Lung microvascular endothelial cell (primary cell): Measurements from ENCODE around the gene BIN1. TPM values are rescaled to one million over a fixed set of nuclear protein-coding genes. Genes with fewer than 3 reads are reported as not detected.
A peak's percentile ranks its signal among the peaks of the same experiment; 100 is the strongest.

Experiments used
- DNase-seq, 2 donors: peaks; one replicate each; pipeline versions ENCODE4 v3.0.0 to v3.0.0-alpha.2; 2010; ENCODE audit warnings: low read depth in 2 of 2
- total RNA-seq: library from RNA; depleted of rRNA; stranded (reverse); fragments of >200 nt; gene quantifications from 2 replicates; pipeline ENCODE4 v1.2.1, GENCODE V29; 2014

BIN1 gene
- total RNA-seq, 1 donor from 2014 or later, result 30.0 TPM

DNA sequence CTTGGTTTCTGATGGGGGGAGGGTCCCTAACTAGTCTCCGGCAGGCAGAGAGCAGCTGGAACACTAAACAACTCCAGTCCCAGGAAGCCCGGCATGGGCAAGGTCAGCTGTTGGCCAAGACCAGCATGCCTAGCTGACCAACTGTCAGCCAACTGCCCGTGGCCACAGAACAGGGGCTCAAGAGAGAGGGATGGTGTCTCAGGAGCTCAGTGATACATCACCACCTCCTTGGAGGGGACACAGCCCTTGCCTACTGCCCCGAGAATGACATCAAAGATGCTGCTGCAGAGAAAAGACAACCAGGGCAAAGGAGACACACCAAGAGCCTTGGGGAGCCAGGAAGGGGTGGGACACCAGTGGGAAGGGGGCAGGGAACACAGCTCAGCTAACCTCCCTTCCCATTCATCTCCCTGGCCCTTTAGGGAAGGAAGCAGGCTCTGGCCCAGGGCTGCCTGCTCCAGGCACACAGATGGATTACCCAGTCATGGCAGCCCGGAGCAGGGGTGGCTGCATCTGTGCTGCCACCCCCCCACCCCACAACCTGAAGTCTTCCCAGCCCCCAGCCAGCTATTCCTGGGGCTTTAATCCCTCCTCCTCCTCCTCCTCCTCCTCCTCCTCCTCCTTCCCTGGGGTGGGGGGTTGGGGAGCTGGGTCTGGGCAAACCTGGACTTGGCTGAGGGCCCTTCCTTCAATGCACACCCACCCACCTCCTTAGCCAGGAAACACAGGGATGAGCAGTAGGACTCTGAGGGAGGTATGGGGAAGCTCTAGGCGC lies 1.9 kb downstream of the BIN1 start:
- DNase-seq, result peak in 1 of 2 donors; percentile 20

- no peak for DNase-seq
Observed at GRCh38 chr2:127104166-127104660, 2.7 kb downstream of the BIN1 start.

DNA sequence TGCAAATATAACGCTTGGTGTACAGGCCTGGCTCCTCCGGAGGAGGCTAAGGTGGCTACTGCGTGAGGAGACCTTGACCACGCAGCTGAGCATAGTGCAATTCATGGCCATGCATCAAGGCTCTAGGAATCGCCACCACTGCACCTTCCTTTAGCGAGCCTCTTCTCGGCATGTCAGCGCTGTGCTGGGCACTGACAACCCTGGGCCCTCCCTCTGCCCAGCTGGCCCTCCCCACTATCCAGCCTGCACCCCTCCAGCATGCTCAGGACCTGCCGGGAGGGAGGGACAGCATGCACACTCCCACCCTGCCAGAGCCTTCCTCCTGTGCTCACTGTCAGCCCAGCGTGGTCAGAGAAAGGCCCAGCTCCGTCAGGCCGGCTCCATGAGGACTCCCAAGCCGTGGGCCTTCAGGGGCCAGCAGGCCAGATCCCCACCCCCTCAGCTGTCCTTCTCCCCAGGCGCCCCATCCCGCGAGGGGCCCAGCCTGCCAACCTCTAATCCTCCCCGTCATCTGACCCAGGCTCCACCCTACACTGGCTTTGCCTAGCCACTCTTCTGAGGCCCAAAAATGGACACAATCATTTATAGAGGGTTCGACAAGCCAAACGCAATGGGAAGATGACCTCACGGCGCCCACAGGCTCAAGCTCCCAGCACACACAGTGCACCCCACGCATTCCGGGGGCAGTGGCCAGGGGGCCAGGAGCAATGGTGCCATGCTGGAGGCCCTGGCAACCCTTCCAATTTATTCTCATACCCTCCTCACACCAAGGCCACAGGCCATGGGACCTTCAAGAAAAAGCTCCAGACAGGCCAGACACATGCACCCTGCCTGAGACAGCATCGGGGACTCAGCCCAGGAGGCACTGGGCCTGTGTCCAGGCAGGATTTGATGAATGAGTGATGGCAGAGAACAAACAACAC lies 3.5 kb downstream of the BIN1 start:
- no peak for DNase-seq

DNA sequence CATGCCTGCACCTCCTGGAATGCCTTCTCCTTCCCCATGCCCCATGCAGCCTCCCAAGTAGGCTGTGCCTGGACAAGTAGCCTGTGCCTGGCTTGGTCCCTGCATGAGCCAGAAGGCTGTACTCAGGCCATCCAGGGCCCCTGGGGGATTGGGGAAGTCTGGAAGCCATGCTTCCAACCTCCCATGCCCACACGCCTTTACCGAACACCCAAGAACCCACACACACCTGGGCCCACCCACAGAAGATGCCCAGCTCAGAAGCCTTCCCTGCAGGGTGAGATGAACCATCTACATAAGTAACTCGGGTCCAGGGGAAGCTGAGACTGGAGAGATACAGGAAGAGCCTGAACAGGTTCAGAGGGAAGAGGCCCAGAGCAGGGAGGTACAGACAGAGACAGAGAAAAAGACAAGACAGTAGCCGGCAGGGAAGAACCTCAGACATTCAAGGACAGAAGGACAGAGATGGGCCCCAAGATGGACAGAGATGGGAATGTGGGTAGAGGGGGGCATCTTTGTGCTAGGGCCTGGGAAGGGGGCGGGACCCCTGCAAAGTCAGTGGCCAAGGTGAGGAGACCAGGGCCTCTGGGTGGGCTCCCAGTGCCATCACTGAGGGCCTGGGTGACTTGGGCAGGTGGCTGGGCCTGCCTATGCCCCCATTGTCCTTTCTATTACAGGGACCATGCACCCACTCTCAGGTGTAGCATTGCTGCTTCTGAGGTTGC lies 4.3 kb downstream of the BIN1 start:
- DNase-seq, result no peak

DNA sequence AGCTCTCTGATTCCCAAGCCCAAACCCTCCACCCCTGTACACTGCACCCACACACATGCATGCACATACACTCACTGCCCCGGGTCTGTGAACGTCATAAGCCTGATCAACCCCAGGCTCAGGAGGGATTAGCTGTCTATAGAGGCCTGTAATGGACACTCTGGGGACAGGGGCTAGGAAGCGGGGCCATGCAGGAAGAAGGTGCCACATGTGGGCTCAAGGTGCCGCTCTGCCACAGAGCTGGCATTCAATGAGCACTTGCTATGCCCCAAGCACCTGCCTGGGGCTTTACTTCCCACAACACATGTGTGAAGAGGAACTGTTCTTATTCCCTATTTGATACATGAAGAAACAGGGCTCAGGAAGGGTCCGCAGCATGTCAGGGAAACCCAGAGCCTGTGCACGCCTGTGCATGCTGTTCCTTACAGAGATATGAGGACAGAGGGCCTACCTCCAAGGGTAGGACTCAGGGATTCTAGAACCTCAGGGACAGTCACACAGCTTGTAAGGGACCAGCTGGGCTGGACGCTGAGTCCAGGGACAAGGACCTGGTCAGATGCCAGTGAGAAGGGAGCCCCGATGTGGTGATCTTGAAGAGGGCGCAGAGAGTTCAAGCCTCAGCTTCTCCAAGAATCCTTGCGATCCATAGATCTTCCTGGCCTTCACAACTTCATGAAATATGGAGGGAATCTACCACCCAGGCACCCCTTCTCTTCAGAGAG lies 5.0 kb downstream of the BIN1 start:
- no peak for DNase-seq

- DNase-seq, result no peak
Observed at GRCh38 chr2:127101048-127101611, 5.8 kb downstream of the BIN1 start.

DNA sequence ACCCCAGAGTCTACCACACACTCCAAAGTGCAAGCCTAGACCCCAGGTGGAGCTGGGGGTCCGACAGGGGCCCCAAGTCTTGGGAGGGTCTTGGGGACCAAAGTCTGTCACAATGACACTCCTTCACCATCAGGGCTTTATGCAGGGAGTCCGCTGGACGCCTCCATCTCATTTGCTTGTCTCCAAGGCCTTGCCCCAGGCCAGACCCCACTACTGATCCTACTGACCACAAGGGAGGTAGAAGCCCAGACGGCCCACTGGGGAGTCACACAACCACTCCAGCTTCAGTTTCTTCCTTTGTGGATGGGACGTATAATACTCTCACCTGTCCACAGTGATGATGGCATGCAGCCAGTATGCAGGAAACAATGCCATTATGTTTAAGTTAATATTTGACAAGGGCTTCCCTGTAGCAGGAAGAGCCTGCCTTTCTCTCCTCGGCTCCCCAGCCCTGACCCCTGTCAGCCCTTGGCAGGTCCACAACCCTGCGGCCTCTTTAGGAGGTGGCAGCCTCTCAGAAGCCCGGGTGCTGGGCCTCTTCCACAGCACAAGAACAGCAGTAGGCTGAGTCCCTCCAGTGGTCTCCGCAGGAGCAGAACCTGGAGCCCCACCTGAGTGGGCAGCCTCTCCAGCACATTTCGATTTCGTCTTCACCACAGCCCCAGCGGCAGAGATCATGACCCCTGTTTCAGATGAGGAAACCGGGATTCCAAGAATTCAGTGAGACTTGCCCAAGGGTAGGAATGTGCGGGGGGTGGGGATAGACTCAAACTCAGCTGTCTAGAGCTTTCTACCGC lies 6.5 kb downstream of the BIN1 start:
- DNase-seq, result no peak

GRCh38 chr2:127098711-127099110 lies 8.2 kb downstream of the BIN1 start:
- no peak for DNase-seq

GRCh38 chr2:127097841-127098651 lies 8.9 kb downstream of the BIN1 start:
- no peak for DNase-seq

- no peak for DNase-seq
Observed at GRCh38 chr2:127097471-127097765, 9.5 kb downstream of the BIN1 start.

GRCh38 chr2:127096718-127097470 lies 10.1 kb downstream of the BIN1 start:
- no peak for DNase-seq

DNA sequence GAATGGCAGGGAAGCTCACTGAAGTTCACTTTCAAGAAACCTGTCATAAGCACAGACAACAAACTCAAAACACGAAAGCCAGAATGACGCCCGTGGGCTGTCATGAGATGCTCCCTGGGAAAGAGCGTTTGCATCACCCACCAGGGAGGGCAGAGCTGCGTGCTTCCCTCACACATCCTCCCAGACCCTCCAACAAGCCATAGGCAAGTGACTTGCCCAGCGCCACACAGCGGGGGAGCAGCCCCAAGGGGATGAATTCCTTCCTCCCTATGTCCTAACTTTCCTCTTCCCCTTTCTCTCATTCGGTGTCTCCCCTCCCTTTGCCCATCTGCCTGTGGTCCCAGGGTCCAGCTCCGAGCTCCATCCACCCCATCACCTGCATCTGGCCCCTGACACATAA lies 10.7 kb downstream of the BIN1 start:
- no peak for DNase-seq

DNA sequence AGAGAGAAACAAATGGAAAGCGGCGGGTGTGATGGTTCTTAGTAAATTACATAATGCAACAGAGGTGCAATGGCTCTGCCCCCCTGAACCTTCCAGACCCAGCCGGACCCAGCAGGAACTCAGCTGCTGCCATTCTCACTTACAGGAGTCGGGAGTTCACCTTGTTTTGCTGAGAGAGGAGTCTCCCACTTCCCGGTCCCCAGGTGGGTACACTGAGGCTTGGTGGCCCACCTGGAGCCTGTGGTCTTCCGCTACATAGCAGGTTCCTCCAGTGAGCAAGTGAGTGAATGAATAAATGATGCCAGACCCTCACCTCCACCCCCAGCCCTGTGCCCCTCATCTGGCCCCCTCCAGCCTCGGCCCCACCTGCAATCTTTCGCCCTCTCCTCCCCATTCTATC lies 11.2 kb downstream of the BIN1 start:
- no peak for DNase-seq

DNA sequence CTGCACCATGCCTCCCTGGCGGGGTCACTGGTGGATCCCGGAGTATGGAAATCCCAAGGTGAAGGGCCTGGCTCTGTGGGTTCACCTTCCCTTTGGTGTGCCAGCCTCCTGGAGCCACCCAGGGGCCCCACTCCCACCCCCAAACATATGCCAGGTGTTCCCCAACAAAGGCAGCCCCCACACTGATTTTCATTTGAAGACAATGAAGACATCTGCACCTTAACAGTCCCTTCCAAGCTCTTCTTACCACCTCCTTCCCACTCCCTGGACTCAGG lies 11.7 kb downstream of the BIN1 start:
- DNase-seq, result no peak

GRCh38 chr2:127094509-127095366 lies 12.2 kb downstream of the BIN1 start:
- DNase-seq, result no peak

- peak; percentile 71 to 83 for DNase-seq
Observed at GRCh38 chr2:127093648-127094210, 13.2 kb downstream of the BIN1 start.

- DNase-seq, result no peak
Observed at GRCh38 chr2:127092901-127093516, 13.9 kb downstream of the BIN1 start.
